Measurements from ENCODE around the gene ESPL1.
"Not testable (repeated sequence)": the region's sequence is repeated elsewhere in the genome, so short reads cannot be mapped to it uniquely, and the experiment has no call there.

Gene ESPL1

GRCh38 chr12:53326460-53327185 lies 58.5 kb downstream of the ESPL1 start:
- H3K4me3 ChIP-seq (replicated peaks in 1 of 2; ENCODE audit: low read depth in 2 of 2, low read length in 2 of 2), result no peak overlapping the region
- TF ChIP-seq CTCF (IDR thresholded peaks at IDR 0.05; ENCODE audit: low read depth, low read length), result no peak
- no peak for DNase-seq (ENCODE audit: low read depth in 2 of 2)

- TF ChIP-seq CTCF (IDR thresholded peaks at IDR 0.05; ENCODE audit: low read depth, low read length), result peak; percentile 45
- no peak overlapping the region for H3K4me3 ChIP-seq (replicated peaks in 1 of 2; ENCODE audit: low read depth in 2 of 2, low read length in 2 of 2)
- peak; percentile 43 to 48 for DNase-seq (ENCODE audit: low read depth in 2 of 2)
Observed at GRCh38 chr12:53327435-53328042, 59.4 kb downstream of the ESPL1 start.

GRCh38 chr12:53328043-53328435 lies 59.9 kb downstream of the ESPL1 start:
- peak; percentile 5 for TF ChIP-seq CTCF (IDR thresholded peaks at IDR 0.05; ENCODE audit: low read depth, low read length)
- DNase-seq (ENCODE audit: low read depth in 2 of 2), result no peak
- no peak overlapping the region for H3K4me3 ChIP-seq (replicated peaks in 1 of 2; ENCODE audit: low read depth in 2 of 2, low read length in 2 of 2)

- H3K4me3 ChIP-seq (replicated peaks in 1 of 2; ENCODE audit: low read depth in 2 of 2, low read length in 2 of 2), result no peak overlapping the region
- DNase-seq (ENCODE audit: low read depth in 2 of 2), result no peak
- no peak for TF ChIP-seq CTCF (IDR thresholded peaks at IDR 0.05; ENCODE audit: low read depth, low read length)
Observed at GRCh38 chr12:53330671-53331070, 62.6 kb downstream of the ESPL1 start.

- not testable (repeated sequence) for H3K4me3 ChIP-seq (replicated peaks in 1 of 2; ENCODE audit: low read depth in 2 of 2, low read length in 2 of 2); DNase-seq (ENCODE audit: low read depth in 2 of 2)
Observed at GRCh38 chr12:53332339-53332738, 64.2 kb downstream of the ESPL1 start.

GRCh38 chr12:53332744-53333143 lies 64.6 kb downstream of the ESPL1 start:
- DNase-seq (ENCODE audit: low read depth in 2 of 2), result no peak
- TF ChIP-seq CTCF (IDR thresholded peaks at IDR 0.05; ENCODE audit: low read depth, low read length), result no peak

GRCh38 chr12:53333289-53333688 lies 65.2 kb downstream of the ESPL1 start:
- DNase-seq (ENCODE audit: low read depth in 2 of 2), result no peak
- no peak overlapping the region for H3K4me3 ChIP-seq (replicated peaks in 1 of 2; ENCODE audit: low read depth in 2 of 2, low read length in 2 of 2)
- no peak for TF ChIP-seq CTCF (IDR thresholded peaks at IDR 0.05; ENCODE audit: low read depth, low read length)

More at GRCh38 chr12:53332744-53333143, 64.6 kb downstream of the ESPL1 start:
- no peak overlapping the region for H3K4me3 ChIP-seq (replicated peaks in 1 of 2; ENCODE audit: low read depth in 2 of 2, low read length in 2 of 2)

All from cardiac fibroblast (primary cell).